ENCODE results near the gene ANG. TPM values are rescaled to one million over a fixed set of nuclear protein-coding genes. Genes with fewer than 3 reads are reported as not detected.

The ANG gene
- total and polyA plus RNA-seq, 2 of the 8 experiments (the other 6 are each of a cell fraction or from before 2014, with no cell fraction given): 2.2 to 4.6 TPM

- no peak for TF ChIP-seq SP2 (IDR thresholded peaks at IDR 0.05; ENCODE audit: low read length)
- TF ChIP-seq ATF3 (IDR thresholded peaks at IDR 0.05; ENCODE audit: insufficient read depth, low read depth, low read length): no peak
These were observed 7.0 kb upstream of the ANG start (continued) for GRCh38 chr14:20681348-20682126.
